D721Med (cell line): ENCODE measurements around the gene JARID2.

Experiments
- DNase-seq: peaks from one replicate; pipeline ENCODE4 v3.0.0; 2011; ENCODE audit warnings: low spot score; ENCODE audit not compliant: insufficient read length
- FAIRE-seq: peaks from 2 replicates; lab custom pipeline; 2011; peaks lifted over from hg19 to GRCh38; lab: Jason Lieb, UNC
- TF ChIP-seq, protein P1 (sequence below): IDR thresholded peaks from 2 replicates; pipeline ENCODE4 v1.5.1; 2012; ENCODE audit warnings: mild to moderate bottlenecking, control low read depth; ENCODE audit not compliant: insufficient read depth; ENCODE audit errors: missing control alignments

The JARID2 gene

DNA sequence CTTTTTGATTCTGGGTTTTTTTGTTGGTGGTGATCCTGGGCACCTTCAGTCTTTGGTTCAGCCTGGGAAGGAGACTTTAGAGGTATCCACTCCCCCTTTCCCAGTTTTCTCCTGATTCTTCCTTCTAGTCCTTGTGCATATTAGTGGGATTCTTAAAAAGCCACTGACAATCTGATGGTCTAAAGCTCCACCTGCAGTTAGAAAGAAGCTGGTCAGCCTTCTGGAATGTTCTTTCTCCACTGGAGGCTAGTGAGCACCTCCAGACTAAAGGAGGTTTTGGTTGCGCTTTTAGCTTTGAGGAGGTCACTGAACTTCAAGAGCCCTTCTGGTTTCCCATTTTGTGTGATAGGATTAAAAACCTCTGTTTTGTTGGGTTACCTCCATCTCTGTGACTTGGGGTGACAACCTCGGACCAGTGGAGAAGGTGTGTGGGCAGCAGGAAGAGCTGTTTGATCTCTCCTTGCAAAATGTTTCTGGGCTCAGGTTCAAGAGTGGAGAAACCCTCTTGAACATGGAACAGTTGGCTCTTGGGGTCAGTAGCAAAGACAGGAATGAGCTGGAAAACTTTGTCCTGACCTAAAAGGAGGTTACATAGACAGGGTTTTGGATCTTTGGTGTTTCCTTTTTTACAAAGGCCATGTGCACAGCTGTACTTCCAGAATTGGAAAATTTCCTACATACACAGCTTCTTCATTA, 29.0 kb downstream of the JARID2 start:
- DNase-seq (no peak), FAIRE-seq (no peak)
- TF ChIP-seq, protein P1, sequence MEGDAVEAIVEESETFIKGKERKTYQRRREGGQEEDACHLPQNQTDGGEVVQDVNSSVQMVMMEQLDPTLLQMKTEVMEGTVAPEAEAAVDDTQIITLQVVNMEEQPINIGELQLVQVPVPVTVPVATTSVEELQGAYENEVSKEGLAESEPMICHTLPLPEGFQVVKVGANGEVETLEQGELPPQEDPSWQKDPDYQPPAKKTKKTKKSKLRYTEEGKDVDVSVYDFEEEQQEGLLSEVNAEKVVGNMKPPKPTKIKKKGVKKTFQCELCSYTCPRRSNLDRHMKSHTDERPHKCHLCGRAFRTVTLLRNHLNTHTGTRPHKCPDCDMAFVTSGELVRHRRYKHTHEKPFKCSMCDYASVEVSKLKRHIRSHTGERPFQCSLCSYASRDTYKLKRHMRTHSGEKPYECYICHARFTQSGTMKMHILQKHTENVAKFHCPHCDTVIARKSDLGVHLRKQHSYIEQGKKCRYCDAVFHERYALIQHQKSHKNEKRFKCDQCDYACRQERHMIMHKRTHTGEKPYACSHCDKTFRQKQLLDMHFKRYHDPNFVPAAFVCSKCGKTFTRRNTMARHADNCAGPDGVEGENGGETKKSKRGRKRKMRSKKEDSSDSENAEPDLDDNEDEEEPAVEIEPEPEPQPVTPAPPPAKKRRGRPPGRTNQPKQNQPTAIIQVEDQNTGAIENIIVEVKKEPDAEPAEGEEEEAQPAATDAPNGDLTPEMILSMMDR, result no peak

DNA sequence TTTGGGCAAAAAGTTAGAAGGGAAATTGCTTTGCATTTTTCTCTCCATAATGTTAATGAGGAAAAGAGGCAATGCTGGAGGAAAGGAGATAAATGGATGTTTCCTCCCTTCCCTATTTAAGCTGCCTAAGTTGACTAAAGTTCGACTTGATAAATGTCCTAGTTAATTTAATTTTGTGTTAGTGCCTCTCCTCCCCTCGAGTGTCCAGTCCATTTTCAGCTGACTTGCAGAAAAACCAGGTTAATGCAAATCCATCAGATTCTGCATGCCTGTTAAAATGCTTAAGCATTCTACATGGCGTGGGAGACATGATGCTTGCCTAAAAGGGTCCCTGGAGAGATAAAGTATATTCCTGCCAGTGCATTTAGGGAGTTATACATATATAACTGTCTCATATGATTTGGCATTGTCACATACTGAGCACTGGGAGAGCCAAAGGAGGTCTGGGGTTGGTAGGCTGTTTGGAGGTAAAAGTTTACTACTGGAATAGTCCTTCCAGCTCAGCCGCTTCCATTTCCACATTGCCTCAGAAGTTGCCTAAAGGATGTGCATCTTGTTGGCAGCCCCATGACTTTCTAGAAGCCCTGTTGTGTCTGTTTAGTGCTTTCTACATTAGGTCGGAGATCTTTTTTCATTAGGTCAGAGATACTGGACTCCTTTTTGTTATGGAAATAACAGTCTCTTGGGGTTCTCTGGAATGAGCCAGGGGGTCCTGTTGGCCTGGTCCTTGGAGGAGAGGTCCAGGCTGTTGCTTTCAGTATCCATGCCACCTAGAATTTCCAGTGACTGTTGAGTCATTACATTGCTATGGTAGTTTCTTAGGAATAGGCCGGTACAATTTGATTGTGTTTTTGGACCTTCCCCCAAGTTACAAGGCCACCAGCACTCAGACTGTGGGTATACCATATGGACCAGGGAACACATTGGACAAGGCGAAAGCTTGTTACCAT, 30.4 kb downstream of the JARID2 start:
- FAIRE-seq (no peak), DNase-seq (no peak)
- TF ChIP-seq, protein P1, result no peak

DNA sequence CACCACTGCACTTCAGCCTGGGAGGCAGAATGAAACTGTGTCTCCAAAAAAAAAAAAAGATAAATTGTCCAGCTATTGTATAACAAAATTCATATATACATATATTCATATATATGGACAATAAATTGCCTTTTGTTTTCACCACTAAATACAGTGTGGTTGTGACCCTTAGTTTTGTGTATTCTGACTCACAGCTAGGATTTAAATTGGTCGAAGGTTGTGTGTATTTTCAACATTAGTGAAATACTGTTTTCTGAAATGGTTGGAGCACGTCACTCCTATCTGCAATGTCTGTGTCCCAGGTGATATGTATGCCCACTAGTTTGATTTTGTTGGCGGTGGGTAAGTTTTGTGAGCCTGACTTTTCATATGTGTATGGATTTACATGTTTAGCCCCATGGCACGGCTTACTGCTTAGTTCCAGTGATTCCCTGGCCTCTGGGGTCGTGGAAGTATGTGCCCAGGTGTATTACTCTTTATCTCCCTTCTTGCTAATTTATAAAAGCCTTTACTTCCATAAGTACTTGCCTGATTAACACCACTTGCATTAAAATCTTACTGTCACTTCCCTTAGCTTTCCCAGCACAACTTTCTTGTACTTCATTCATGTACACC, 33.3 kb downstream of the JARID2 start:
- TF ChIP-seq, protein P1, result no peak
- FAIRE-seq (no peak), DNase-seq (no peak)

DNA sequence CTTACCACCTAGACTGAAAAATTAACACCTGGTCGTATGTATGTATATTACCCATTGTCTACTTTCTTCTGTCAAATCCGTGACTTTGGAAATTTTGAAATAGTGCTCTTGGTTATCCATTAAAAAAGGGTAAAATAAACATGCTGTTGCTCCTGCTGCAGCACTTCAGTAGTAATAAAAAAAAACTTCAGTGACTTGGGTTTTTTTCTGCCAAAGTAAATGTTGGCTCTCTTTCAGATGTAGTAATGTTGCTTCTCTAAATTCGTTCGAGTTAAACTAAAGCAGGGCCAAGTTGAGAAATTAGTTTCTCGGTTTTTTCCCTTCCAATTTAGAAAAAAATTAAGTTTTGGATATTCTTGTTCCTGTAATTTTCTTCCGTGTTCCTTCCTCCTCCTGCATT, 34.2 kb downstream of the JARID2 start:
- FAIRE-seq (no peak), DNase-seq (no peak)
- TF ChIP-seq, protein P1, result no peak

DNA sequence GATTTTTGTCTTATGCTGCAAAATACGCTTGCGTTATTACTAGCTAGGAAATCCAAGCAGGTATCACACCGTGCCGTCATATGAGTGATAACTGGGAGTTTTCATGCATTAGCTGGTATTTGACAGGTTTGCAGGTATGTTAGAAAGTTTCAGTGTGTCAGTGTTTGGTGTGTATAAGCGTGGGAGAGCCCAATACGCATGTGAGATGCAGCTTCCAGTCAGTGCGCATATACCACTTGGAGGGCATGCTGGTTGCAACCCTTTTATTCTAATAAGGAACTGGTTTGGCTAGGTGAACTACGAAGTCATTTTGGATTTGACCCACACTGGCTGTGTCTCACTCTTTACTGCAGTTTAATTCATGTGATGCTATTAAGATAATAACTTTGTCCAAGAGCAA, 35.1 kb downstream of the JARID2 start:
- no peak for FAIRE-seq
- TF ChIP-seq, protein P1, result no peak
- no peak for DNase-seq

DNA sequence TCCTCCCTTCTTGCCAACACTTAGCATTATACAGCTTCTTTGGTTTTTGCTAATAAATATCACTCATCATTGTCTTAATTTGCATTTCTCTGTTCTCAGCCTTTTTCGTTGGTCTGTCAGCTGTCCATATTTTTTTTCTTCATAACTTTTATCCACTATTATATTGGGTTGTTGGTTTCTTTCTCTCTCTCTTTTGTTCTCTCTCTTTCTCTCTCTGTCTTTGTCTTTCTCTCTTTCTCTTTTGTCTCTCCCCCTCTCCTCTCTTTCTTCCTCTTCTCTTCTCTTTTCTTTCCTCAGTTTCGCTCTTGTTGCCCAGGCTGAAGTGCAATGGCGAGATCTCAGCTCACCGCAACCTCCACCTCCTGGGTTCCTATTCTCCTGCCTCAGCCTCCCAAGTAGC, 36.5 kb downstream of the JARID2 start:
- no peak for FAIRE-seq
- TF ChIP-seq, protein P1, result no peak

More for the DNA sequence above, 36.5 kb downstream of the JARID2 start:
- no peak for DNase-seq
